ENCODE measurements around the gene CCL11. TPM values are rescaled to one million over a fixed set of nuclear protein-coding genes. Genes with fewer than 3 reads are reported as not detected.

CCL11 gene
- total RNA-seq, 4 donors from 2014 or later, result not detected

DNA sequence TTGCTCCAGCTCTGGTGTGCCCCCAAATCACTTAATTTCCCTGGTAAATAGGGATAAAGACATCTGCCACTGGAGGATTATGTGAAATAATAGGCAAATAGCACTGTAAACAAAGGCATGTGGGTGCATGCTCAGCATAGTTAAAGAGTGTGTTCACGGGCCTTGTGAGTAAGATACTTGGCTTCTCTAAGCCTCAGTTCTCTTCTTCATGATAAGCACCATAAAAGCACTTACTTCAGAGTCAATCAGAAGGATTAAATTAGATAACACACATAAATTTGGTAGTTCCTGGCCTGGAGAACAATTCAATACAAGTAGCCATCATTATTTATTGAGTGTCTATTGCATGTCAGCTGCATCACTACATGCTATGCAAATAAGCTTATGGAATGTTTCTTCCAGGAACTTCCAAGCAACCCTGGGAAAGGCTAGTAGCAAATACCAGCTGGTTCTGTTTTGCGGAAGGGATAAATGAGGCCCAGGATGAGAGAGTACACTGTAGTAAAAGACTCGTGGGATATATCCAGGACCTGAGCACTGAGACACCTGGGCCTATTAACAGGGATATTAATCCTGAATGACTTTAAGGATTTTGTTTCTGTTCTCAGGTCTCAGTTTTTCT lies 14.5 kb downstream of the CCL11 start:
- TF ChIP-seq, protein P1, sequence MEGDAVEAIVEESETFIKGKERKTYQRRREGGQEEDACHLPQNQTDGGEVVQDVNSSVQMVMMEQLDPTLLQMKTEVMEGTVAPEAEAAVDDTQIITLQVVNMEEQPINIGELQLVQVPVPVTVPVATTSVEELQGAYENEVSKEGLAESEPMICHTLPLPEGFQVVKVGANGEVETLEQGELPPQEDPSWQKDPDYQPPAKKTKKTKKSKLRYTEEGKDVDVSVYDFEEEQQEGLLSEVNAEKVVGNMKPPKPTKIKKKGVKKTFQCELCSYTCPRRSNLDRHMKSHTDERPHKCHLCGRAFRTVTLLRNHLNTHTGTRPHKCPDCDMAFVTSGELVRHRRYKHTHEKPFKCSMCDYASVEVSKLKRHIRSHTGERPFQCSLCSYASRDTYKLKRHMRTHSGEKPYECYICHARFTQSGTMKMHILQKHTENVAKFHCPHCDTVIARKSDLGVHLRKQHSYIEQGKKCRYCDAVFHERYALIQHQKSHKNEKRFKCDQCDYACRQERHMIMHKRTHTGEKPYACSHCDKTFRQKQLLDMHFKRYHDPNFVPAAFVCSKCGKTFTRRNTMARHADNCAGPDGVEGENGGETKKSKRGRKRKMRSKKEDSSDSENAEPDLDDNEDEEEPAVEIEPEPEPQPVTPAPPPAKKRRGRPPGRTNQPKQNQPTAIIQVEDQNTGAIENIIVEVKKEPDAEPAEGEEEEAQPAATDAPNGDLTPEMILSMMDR (IDR thresholded peaks at IDR 0.05), result no peak
- TF ChIP-seq POLR2A (IDR thresholded peaks at IDR 0.05), result no peak
- Histone ChIP-seq H3K4me1 (no peaks in the 10 kb centered on the region), H3K4me3 (replicated peaks in 1 of 3) (no peak overlapping the region), H3K27me3 (no peaks in the 10 kb centered on the region), H3K9me3 (no peaks in the 10 kb centered on the region), H3K27ac (no peak overlapping the region), H3K36me3 (no peaks in the 10 kb centered on the region)
- no peak for DNase-seq
- intact Hi-C loops (cut with DNase I), result no loop called here
- 85 to 95% methylated on average over 3 of the region's 3 CpGs for WGBS, 2 donors

DNA sequence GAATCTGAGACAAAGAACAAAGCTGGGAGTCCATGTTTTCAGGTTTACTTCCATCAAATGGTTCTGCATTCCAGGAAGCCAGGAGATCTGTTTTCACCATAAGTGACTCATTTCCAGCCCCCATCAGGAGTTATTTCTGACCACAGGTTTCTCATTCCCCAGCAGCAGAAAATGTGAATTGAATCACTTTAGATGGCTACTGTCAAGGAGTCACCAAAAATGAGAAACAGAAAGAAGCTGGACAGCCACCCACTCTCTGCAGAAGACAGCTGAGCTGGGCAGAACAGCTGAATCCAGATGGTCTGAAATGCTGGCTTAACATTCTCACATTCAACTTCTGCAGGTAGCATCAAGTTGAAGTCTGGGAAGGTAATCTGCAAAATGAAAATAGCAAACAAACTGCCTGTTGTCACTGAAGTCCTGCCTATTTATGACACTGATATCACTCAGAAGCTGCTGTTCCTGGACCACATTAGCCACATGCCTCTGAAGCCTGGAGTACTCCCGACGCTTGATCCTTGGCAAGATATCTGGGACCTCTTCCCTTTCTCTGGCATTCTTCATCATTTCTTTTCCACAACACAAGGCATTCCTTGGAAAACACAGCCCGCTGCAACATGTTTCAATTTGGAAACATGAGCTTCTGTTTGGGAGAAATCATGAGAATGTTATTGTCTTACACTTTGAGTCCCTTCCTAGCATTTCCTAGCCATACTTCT lies 15.3 kb downstream of the CCL11 start:
- no peak overlapping the region for H3K27ac ChIP-seq
- 82 to 87% methylated on average over 3 of the region's 3 CpGs for WGBS, 2 donors
- no peaks in the 10 kb centered on the region for H3K9me3 ChIP-seq
- H3K27me3 ChIP-seq, result no peaks in the 10 kb centered on the region
- no peaks in the 10 kb centered on the region for H3K4me1 ChIP-seq
- no peak for DNase-seq
- intact Hi-C loops (cut with DNase I), result no loop called here
- no peak for TF ChIP-seq POLR2A (IDR thresholded peaks at IDR 0.05)
- TF ChIP-seq, protein P1 (IDR thresholded peaks at IDR 0.05), result no peak
- H3K4me3 ChIP-seq (replicated peaks in 1 of 3), result no peak overlapping the region
- H3K36me3 ChIP-seq, result no peaks in the 10 kb centered on the region

DNA sequence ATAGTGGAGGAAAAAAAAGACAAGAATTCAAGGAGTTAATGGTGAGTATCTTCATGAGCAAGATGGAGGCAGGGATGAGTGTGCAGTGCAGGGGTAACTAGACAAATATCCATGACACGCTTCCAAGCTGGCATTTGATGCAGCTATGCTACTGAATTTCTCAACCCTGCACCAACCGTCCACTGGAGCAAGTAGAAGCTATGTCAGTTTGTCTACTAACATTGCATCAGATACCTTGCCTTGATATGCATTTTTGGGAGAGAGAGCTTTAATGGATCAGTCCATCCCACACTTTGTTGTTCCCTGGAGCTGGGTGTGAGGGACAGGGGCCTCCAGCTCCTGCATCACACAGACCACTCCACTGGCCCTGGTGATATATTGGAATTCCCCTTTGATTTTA lies 16.4 kb downstream of the CCL11 start:
- no peaks in the 10 kb centered on the region for H3K9me3 ChIP-seq
- TF ChIP-seq POLR2A (IDR thresholded peaks at IDR 0.05), result no peak
- TF ChIP-seq, protein P1 (IDR thresholded peaks at IDR 0.05), result no peak
- intact Hi-C loops (cut with DNase I), result loop anchor here (2.0 kb wide), 1 partner anchor 97 kb away; no protein-coding TSS in a partner anchor
- H3K36me3 ChIP-seq, result no peaks in the 10 kb centered on the region
- 84 to 97% methylated on average over 2 of the region's 2 CpGs for WGBS, 2 donors
- H3K4me3 ChIP-seq (replicated peaks in 1 of 3), result no peak overlapping the region
- H3K4me1 ChIP-seq, result no peaks in the 10 kb centered on the region
- H3K27me3 ChIP-seq, result no peaks in the 10 kb centered on the region
- DNase-seq, result no peak
- H3K27ac ChIP-seq, result no peak overlapping the region

DNA sequence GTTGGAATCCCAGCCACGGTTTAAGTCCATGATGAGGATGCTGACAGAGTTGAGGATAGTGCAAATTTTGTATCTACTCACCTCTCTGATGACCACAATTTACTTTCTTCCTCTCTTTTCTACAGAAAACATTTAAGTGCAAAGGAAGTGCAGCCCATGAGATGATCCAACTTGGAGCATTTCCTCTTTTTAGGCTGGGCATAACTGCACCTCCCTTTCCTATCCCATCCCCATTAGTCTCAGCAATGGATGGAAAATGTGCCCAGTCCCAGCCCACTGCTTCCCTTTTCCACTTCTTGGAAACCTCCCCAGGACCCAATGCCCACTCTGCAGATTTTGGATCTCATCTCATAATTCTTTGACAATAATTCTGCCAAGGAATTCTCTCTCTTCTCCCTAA lies 17.1 kb downstream of the CCL11 start:
- DNase-seq, result no peak
- Histone ChIP-seq H3K27ac (no peak overlapping the region), H3K9me3 (no peaks in the 10 kb centered on the region), H3K27me3 (no peaks in the 10 kb centered on the region), H3K4me3 (replicated peaks in 1 of 3) (no peak overlapping the region), H3K36me3 (no peaks in the 10 kb centered on the region), H3K4me1 (no peaks in the 10 kb centered on the region)
- intact Hi-C loops (cut with DNase I), result loop anchor here (2.0 kb wide), 1 partner anchor 98 kb away; no protein-coding TSS in a partner anchor
- 93 to 100% methylated on average over 1 of the region's 1 CpG for WGBS, 2 donors
- no peak for TF ChIP-seq POLR2A (IDR thresholded peaks at IDR 0.05)
- TF ChIP-seq, protein P1 (IDR thresholded peaks at IDR 0.05), result no peak

DNA sequence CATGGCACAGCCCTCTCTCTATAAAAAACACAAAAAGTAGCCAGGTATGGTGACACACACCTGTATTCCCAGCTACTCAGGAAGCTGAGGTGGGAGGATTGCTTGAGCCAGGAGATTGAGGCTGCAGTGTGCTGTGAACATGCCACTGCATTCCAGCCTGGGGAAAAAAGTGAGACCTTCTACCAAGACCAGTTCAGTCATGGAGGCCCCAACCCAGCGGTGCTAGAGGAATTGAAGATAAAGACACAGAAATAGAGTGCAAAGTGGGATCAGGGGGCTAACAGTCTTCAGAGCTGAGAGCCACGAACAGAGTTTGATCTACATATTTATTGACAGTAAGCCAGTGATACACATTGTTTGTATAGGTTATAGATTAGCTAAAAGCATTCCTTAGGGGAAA lies 18.1 kb downstream of the CCL11 start:
- Histone ChIP-seq H3K9me3 (no peaks in the 10 kb centered on the region), H3K36me3 (no peaks in the 10 kb centered on the region), H3K4me1 (no peaks in the 10 kb centered on the region), H3K27ac (no peak overlapping the region), H3K27me3 (no peaks in the 10 kb centered on the region), H3K4me3 (replicated peaks in 1 of 3) (no peak overlapping the region)
- TF ChIP-seq, protein P1 (IDR thresholded peaks at IDR 0.05), result no peak
- no peak for TF ChIP-seq POLR2A (IDR thresholded peaks at IDR 0.05)
- 94 to 96% methylated on average over 2 of the region's 2 CpGs for WGBS, 2 donors
- intact Hi-C loops (cut with DNase I), result loop anchor here (2.0 kb wide), 1 partner anchor 99 kb away; no protein-coding TSS in a partner anchor
- DNase-seq, result no peak
